ENCODE data around the gene YTHDF1. TPM values are rescaled to one million over a fixed set of nuclear protein-coding genes. Genes with fewer than 3 reads are reported as not detected.
"Not testable (repeated sequence)": the region's sequence is repeated elsewhere in the genome, so short reads cannot be mapped to it uniquely, and the experiment has no call there.

YTHDF1 gene
- polyA plus RNA-seq, 4 donors = 20.3 to 37.9 (median 22.9) TPM

DNA sequence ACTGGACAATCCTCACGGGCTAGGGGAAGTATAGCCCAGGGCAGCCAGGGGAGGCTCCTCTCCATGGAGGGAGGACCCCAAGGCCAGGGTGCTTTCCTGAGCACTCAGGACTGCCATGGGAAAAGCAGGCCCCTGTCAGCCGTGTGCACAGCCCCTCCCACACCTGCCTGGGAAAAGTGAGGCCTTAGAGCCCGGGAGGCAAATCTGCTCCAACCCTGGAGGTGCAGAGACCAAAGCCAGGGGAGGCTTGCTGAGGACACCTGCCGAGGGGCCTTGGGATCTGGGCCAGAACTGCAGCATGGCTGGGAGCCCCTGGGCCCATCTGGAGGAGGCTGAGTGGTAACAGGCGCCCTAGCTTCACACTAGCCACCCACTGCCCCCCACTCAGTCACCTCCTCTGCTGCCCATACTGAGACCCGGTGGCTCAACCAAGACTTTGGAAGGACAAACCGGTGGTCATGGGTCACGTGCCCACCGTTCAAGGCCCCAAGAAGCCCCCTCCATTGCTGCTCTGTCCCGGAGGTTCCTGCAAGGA is 55.2 kb downstream of the YTHDF1 start:
- DNase-seq (no peak), FAIRE-seq (no peak)
- no peaks in the 10 kb centered on the region for H3K9me3 ChIP-seq (ENCODE audit: control insufficient read depth in 2 of 2, insufficient read depth in 1 of 2, low read depth in 1 of 2, low read length in 1 of 2)
- no peak overlapping the region for H3K27ac ChIP-seq (ENCODE audit: low read depth in 1 of 3, low read length in 2 of 3)
- no peaks in the 10 kb centered on the region for H3K4me1 ChIP-seq (ENCODE audit: control insufficient read depth in 3 of 3, insufficient read depth in 2 of 3, low read depth in 1 of 3, low read length in 2 of 3)
- no peak overlapping the region for H3K4me3 ChIP-seq (ENCODE audit: low read depth in 1 of 3, low read length in 3 of 3)
- peaks cover 0 to 4% (median under 1%) of the 10 kb centered on the region in 3 donors for H3K27me3 ChIP-seq (ENCODE audit: control insufficient read depth in 3 of 3, insufficient read depth in 3 of 3, low read length in 3 of 3)
- no peaks in the 10 kb centered on the region for H3K36me3 ChIP-seq (ENCODE audit: control insufficient read depth in 3 of 3, insufficient read depth in 2 of 3, low read depth in 1 of 3, low read length in 3 of 3)
- WGBS, 3 donors = 48 to 65% (median 52%) methylated on average over 10 of the region's 10 CpGs

DNA sequence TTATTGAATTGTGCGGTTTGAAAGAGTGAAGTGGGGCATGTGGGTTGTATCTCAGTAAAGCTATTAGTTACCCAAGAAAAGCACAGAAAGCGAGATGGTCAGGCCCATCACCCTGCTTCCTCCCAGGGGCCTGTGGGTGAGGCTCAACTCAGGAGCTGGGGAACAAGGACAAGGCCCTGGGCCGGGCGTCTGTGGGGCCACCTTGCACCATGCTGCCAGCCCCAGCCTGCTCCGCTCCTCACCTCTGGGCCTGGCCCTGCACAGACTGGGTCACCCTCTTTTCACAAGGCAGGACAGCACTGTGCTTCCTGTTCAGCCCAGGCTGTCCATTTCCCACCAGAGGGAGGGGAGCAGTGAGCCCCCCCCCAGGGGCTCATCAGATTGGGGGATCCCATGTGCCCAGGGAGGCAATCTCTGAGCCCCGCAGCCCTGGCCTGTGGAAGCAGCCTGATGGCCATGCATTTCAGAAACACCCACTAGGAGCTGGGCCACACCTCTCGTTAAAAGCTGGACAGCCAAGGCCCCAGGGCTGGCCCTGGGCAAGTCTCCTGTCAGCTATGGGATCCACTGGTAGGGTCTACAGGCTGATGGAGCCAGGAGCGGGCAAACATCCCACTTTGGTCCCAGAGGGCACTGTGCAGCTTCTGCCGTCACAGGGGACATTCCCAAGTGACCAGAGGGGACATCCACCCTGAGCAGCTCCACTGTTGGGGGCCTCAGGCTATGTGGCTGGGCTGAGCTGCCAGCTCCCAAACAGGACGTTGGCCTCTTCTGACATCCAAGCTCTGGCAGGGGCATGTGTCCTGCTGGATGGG is 55.9 kb downstream of the YTHDF1 start:
- H3K36me3 ChIP-seq (ENCODE audit: control insufficient read depth in 3 of 3, insufficient read depth in 2 of 3, low read depth in 1 of 3, low read length in 3 of 3) = no peaks in the 10 kb centered on the region
- no peaks in the 10 kb centered on the region for H3K9me3 ChIP-seq (ENCODE audit: control insufficient read depth in 2 of 2, insufficient read depth in 1 of 2, low read depth in 1 of 2, low read length in 1 of 2)
- 67 to 76% (median 68%) methylated on average over 10 of the region's 10 CpGs for WGBS, 3 donors
- no peak overlapping the region for H3K27ac ChIP-seq (ENCODE audit: low read depth in 1 of 3, low read length in 2 of 3)
- no peak for DNase-seq
- H3K27me3 ChIP-seq (ENCODE audit: control insufficient read depth in 3 of 3, insufficient read depth in 3 of 3, low read length in 3 of 3) = peaks cover 0 to 6% (median 5%) of the 10 kb centered on the region in 3 donors
- FAIRE-seq = no peak
- H3K4me1 ChIP-seq (ENCODE audit: control insufficient read depth in 3 of 3, insufficient read depth in 2 of 3, low read depth in 1 of 3, low read length in 2 of 3) = no peaks in the 10 kb centered on the region
- no peak overlapping the region for H3K4me3 ChIP-seq (ENCODE audit: low read depth in 1 of 3, low read length in 3 of 3)

DNA sequence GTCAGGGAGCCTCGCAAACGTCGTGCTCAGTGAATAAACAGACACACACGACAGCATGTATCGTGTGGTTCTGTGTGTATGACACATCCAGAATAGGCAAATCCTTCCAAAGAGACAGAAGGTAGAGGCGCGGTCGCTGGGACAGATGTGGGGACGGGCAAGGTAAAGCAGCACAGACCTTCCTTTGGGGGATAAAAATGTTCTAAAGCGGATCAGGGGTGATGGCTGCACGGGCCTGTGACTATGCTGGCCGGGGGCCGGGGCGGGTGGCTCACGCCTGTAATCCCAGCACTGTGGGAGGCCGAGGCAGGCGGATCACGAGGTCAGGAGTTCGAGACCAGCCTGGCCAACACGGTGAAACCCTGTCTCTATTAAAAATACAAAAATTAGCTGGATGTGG is 56.7 kb downstream of the YTHDF1 start:
- not testable (repeated sequence) for DNase-seq

DNA sequence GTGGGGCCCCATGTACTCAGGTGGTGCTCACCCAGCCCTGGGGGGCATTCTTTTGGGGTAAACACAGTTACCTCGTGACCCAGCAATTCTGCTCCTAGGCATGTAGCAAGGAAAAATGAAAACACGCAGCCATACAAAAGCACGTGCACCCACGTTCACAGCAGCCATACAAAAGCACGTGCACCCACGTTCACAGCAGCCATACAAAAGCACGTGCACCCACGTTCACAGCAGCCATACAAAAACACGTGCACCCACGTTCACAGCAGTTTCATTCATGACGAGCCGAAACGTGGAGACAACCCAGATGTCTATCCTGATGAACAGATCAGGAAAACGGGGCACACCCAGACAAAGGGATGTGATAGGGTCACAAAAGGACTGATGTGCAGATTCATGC is 57.1 kb downstream of the YTHDF1 start:
- peaks cover 0 to 8% (median 6%) of the 10 kb centered on the region in 3 donors for H3K27me3 ChIP-seq (ENCODE audit: control insufficient read depth in 3 of 3, insufficient read depth in 3 of 3, low read length in 3 of 3)
- H3K9me3 ChIP-seq (ENCODE audit: control insufficient read depth in 2 of 2, insufficient read depth in 1 of 2, low read depth in 1 of 2, low read length in 1 of 2) = no peaks in the 10 kb centered on the region
- no peak for DNase-seq
- H3K4me3 ChIP-seq (ENCODE audit: low read depth in 1 of 3, low read length in 3 of 3) = no peak overlapping the region
- no peak for FAIRE-seq
- 76 to 82% (median 81%) methylated on average over 14 of the region's 14 CpGs for WGBS, 3 donors
- no peaks in the 10 kb centered on the region for H3K4me1 ChIP-seq (ENCODE audit: control insufficient read depth in 3 of 3, insufficient read depth in 2 of 3, low read depth in 1 of 3, low read length in 2 of 3)
- H3K27ac ChIP-seq (ENCODE audit: low read depth in 1 of 3, low read length in 2 of 3) = no peak overlapping the region
- no peaks in the 10 kb centered on the region for H3K36me3 ChIP-seq (ENCODE audit: control insufficient read depth in 3 of 3, insufficient read depth in 2 of 3, low read depth in 1 of 3, low read length in 3 of 3)

More for the DNA sequence above, 56.7 kb downstream of the YTHDF1 start:
- not testable (repeated sequence) for H3K36me3 ChIP-seq (ENCODE audit: control insufficient read depth in 3 of 3, insufficient read depth in 2 of 3, low read depth in 1 of 3, low read length in 3 of 3); H3K27ac ChIP-seq (ENCODE audit: low read depth in 1 of 3, low read length in 2 of 3); H3K4me1 ChIP-seq (ENCODE audit: control insufficient read depth in 3 of 3, insufficient read depth in 2 of 3, low read depth in 1 of 3, low read length in 2 of 3); H3K9me3 ChIP-seq (ENCODE audit: control insufficient read depth in 2 of 2, insufficient read depth in 1 of 2, low read depth in 1 of 2, low read length in 1 of 2); H3K27me3 ChIP-seq (ENCODE audit: control insufficient read depth in 3 of 3, insufficient read depth in 3 of 3, low read length in 3 of 3); H3K4me3 ChIP-seq (ENCODE audit: low read depth in 1 of 3, low read length in 3 of 3); FAIRE-seq
- WGBS, 3 donors = 81 to 89% (median 82%) methylated on average over 20 of the region's 20 CpGs

DNA sequence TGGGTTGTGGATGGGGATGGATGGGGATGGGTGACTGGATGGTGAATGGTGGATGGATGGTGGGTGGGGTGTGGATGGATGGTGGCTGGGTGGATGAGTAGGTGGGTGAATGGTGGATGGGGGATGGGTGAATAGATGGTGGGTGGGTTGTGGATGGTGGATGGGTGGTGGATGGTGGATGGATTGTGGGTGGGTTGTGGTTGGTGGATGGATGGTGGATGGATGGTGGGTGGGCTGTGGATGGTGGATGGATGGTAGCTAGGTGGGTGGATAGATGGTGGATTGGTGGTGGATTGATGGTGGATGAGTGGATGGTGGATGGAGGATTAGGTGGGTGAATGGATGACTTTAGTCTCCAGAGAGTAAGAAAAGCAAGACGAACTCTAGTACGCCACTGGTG is 57.6 kb downstream of the YTHDF1 start:
- DNase-seq (no peak), FAIRE-seq (no peak)
- peaks cover 0 to 11% (median 8%) of the 10 kb centered on the region in 3 donors for H3K27me3 ChIP-seq (ENCODE audit: control insufficient read depth in 3 of 3, insufficient read depth in 3 of 3, low read length in 3 of 3)
- H3K27ac ChIP-seq (ENCODE audit: low read depth in 1 of 3, low read length in 2 of 3) = no peak overlapping the region
- H3K36me3 ChIP-seq (ENCODE audit: control insufficient read depth in 3 of 3, insufficient read depth in 2 of 3, low read depth in 1 of 3, low read length in 3 of 3) = no peaks in the 10 kb centered on the region
- no peaks in the 10 kb centered on the region for H3K4me1 ChIP-seq (ENCODE audit: control insufficient read depth in 3 of 3, insufficient read depth in 2 of 3, low read depth in 1 of 3, low read length in 2 of 3)
- 90 to 97% (median 93%) methylated on average over 2 of the region's 2 CpGs for WGBS, 3 donors
- no peak overlapping the region for H3K4me3 ChIP-seq (ENCODE audit: low read depth in 1 of 3, low read length in 3 of 3)
- no peaks in the 10 kb centered on the region for H3K9me3 ChIP-seq (ENCODE audit: control insufficient read depth in 2 of 2, insufficient read depth in 1 of 2, low read depth in 1 of 2, low read length in 1 of 2)

DNA sequence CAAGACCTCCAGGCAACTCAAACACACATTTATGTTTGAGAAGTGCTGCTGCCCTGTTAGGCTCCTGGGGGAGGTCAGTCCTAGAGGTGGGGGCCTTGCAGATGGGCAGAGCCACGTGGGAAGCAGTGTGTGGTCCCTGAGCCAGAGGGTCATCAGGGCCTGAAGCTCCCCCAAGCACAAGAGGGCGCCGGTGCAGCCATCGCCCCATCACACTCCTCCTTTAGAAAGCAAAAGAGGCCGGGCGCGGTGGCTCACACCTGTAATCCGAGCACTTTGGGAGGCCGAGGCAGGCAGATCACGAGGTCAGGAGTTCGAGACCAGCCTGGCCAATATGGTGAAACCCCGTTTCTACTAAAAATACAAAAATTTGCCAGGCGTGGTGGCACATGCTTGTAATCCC is 58.5 kb downstream of the YTHDF1 start:
- 73 to 81% (median 74%) methylated on average over 13 of the region's 13 CpGs for WGBS, 3 donors

DNA sequence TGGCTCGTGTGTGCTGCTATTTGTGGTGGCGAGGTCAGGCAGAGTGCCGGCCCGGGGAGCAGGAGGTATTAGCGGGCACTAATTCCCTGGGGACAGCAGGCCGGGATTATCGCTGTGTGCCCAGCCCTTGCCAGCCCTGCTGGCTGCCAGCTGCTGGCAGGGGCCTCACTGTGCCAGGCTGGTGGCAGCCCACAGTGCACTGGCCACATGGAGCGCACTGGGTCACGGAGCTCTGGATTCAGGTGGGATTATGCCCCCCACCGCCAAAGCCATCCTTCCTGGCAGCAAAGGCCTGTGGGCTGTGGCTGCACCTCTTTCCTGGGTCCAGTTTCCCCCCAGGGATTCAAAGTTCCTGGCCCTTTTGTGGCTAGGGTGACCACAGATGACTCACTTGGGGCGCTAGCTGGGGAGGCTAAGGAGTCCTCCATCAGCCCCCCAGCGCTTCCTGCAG is 59.7 kb downstream of the YTHDF1 start:
- Histone ChIP-seq H3K36me3 (ENCODE audit: control insufficient read depth in 3 of 3, insufficient read depth in 2 of 3, low read depth in 1 of 3, low read length in 3 of 3) (no peaks in the 10 kb centered on the region), H3K27ac (ENCODE audit: low read depth in 1 of 3, low read length in 2 of 3) (no peak overlapping the region), H3K27me3 (ENCODE audit: control insufficient read depth in 3 of 3, insufficient read depth in 3 of 3, low read length in 3 of 3) (peaks cover 0 to 24% (median 4%) of the 10 kb centered on the region in 3 donors), H3K4me1 (ENCODE audit: control insufficient read depth in 3 of 3, insufficient read depth in 2 of 3, low read depth in 1 of 3, low read length in 2 of 3) (no peaks in the 10 kb centered on the region), H3K4me3 (ENCODE audit: low read depth in 1 of 3, low read length in 3 of 3) (no peak overlapping the region), H3K9me3 (ENCODE audit: control insufficient read depth in 2 of 2, insufficient read depth in 1 of 2, low read depth in 1 of 2, low read length in 1 of 2) (no peaks in the 10 kb centered on the region)
- DNase-seq (no peak), FAIRE-seq (no peak)
- WGBS, 3 donors = 69 to 75% (median 74%) methylated on average over 11 to 12 of the region's 12 CpGs

More for the DNA sequence above, 58.5 kb downstream of the YTHDF1 start:
- H3K36me3 ChIP-seq (ENCODE audit: control insufficient read depth in 3 of 3, insufficient read depth in 2 of 3, low read depth in 1 of 3, low read length in 3 of 3); FAIRE-seq; H3K4me3 ChIP-seq (ENCODE audit: low read depth in 1 of 3, low read length in 3 of 3); H3K9me3 ChIP-seq (ENCODE audit: control insufficient read depth in 2 of 2, insufficient read depth in 1 of 2, low read depth in 1 of 2, low read length in 1 of 2); H3K4me1 ChIP-seq (ENCODE audit: control insufficient read depth in 3 of 3, insufficient read depth in 2 of 3, low read depth in 1 of 3, low read length in 2 of 3); DNase-seq; H3K27ac ChIP-seq (ENCODE audit: low read depth in 1 of 3, low read length in 2 of 3): not testable (repeated sequence)
- H3K27me3 ChIP-seq (ENCODE audit: control insufficient read depth in 3 of 3, insufficient read depth in 3 of 3, low read length in 3 of 3) = peaks cover 0 to 20% (median 4%) of the 10 kb centered on the region in 3 donors

DNA sequence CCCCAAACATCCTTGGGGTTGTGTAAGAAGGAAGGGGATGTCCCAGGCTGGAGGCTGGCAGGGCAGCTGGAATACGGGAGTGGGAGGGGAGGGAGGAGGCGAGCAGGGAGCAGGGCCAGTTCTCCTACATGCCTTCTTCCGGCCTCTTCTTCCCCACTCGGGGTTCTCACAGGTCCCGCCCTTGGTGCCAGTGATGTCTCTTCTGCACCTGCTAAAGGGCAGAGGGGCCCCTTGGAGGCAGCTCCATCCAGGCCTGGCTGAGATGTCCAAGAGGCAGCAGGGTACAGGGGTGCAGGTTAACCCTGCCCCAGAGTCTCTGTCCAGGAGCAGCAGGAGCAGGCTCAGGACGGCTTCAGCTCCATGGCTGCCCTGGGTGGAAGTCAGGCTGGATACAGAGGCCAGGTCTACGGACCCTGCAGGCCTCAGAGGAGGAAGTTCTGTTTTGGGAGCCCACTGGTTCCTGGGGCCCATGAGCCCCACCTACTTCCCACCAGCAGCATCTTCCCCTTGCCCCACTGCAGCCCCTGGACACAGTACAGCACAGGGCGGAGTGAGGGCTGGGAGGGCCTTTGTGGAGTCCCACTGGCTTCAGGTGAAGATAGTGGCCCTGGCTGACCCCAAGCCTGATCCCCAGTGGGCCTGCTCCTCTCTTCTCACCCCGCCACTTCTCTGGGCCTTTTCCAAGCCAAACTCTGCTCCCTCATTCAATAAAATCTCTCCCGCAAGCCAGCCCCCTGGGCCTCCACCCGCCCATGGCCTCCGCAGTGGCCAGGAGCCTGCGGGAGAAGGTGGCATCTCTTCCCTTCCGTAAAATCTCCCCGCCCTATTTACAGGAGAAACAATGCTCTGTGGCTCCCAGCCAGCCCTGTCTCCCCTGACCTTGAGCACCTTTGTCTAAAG is 60.4 kb downstream of the YTHDF1 start:
- Histone ChIP-seq H3K9me3 (ENCODE audit: control insufficient read depth in 2 of 2, insufficient read depth in 1 of 2, low read depth in 1 of 2, low read length in 1 of 2) (no peaks in the 10 kb centered on the region), H3K36me3 (ENCODE audit: control insufficient read depth in 3 of 3, insufficient read depth in 2 of 3, low read depth in 1 of 3, low read length in 3 of 3) (no peaks in the 10 kb centered on the region), H3K4me1 (ENCODE audit: control insufficient read depth in 3 of 3, insufficient read depth in 2 of 3, low read depth in 1 of 3, low read length in 2 of 3) (no peaks in the 10 kb centered on the region), H3K27me3 (ENCODE audit: control insufficient read depth in 3 of 3, insufficient read depth in 3 of 3, low read length in 3 of 3) (peaks cover 0 to 24% (median 6%) of the 10 kb centered on the region in 3 donors), H3K4me3 (ENCODE audit: low read depth in 1 of 3, low read length in 3 of 3) (no peak overlapping the region), H3K27ac (ENCODE audit: low read depth in 1 of 3, low read length in 2 of 3) (no peak overlapping the region)
- FAIRE-seq = no peak
- no peak for DNase-seq
- WGBS, 3 donors = 49 to 62% (median 54%) methylated on average over 14 to 15 of the region's 15 CpGs

All from small intestine (tissue), 7 donors.